Sigmoid colon (tissue), 4 donors: ENCODE data around the gene GINS2.

ENCODE experiments used
- EP300 ChIP-seq, 4 donors: sonication (generic); formaldehyde crosslinking; IDR thresholded peaks; one replicate each; pipeline ENCODE4 v1.6.1; 2017; ENCODE audit warnings: antibody characterized with exemption in 4 of 4
- POLR2A ChIP-seq, 2 donors: fragments of 450-650 bp; IDR thresholded peaks; one replicate each; pipeline ENCODE4 v1.6.1; 2016; ENCODE audit warnings: antibody characterized with exemption in 2 of 2, mild to moderate bottlenecking in 2 of 2, moderate library complexity in 2 of 2
- POLR2AphosphoS5 ChIP-seq, 4 donors: sonication (generic); formaldehyde crosslinking; IDR thresholded peaks; one replicate each; pipeline ENCODE4 v1.6.1; 2017; ENCODE audit warnings: antibody characterized with exemption in 4 of 4
- TF ChIP-seq, protein P1 (sequence below), 4 experiments: fragments of 450-650 bp in 3 of 4; fragments of 200-600 bp in 1 of 4; IDR thresholded peaks; one replicate each; pipeline ENCODE4 v1.5.1; 2016 to 2019; ENCODE audit warnings: antibody characterized with exemption in 4 of 4, mild to moderate bottlenecking in 3 of 4, moderate library complexity in 2 of 4

GRCh38 chr16:85708338-85708737 is 19.6 kb upstream of the GINS2 start:
- TF ChIP-seq, protein P1, sequence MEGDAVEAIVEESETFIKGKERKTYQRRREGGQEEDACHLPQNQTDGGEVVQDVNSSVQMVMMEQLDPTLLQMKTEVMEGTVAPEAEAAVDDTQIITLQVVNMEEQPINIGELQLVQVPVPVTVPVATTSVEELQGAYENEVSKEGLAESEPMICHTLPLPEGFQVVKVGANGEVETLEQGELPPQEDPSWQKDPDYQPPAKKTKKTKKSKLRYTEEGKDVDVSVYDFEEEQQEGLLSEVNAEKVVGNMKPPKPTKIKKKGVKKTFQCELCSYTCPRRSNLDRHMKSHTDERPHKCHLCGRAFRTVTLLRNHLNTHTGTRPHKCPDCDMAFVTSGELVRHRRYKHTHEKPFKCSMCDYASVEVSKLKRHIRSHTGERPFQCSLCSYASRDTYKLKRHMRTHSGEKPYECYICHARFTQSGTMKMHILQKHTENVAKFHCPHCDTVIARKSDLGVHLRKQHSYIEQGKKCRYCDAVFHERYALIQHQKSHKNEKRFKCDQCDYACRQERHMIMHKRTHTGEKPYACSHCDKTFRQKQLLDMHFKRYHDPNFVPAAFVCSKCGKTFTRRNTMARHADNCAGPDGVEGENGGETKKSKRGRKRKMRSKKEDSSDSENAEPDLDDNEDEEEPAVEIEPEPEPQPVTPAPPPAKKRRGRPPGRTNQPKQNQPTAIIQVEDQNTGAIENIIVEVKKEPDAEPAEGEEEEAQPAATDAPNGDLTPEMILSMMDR (IDR thresholded peaks at IDR 0.05) = no peak
- TF ChIP-seq EP300 (IDR thresholded peaks at IDR 0.05) (no peak), POLR2A (IDR thresholded peaks at IDR 0.05) (no peak), POLR2AphosphoS5 (IDR thresholded peaks at IDR 0.05) (no peak)
